Measurements from ENCODE around the gene PHLDB2.

Gene PHLDB2

GRCh38 chr3:112001526-112001925 is 142.5 kb downstream of the PHLDB2 start:
- no peak for DNase-seq

GRCh38 chr3:112002096-112002971 is 143.3 kb downstream of the PHLDB2 start:
- DNase-seq: no peak

GRCh38 chr3:112003321-112004080 is 144.4 kb downstream of the PHLDB2 start:
- no peak for DNase-seq

- no peak for DNase-seq
Measured at GRCh38 chr3:112004187-112004586, 145.1 kb downstream of the PHLDB2 start.

- DNase-seq: no peak
Measured at GRCh38 chr3:112004669-112005068, 145.6 kb downstream of the PHLDB2 start.

GRCh38 chr3:112005091-112005672 is 146.1 kb downstream of the PHLDB2 start:
- no peak for DNase-seq

GRCh38 chr3:112007633-112008032 is 148.6 kb downstream of the PHLDB2 start:
- no peak for DNase-seq

GRCh38 chr3:112009670-112010069 is 150.6 kb downstream of the PHLDB2 start:
- DNase-seq: no peak

GRCh38 chr3:112010636-112011035 is 151.6 kb downstream of the PHLDB2 start:
- DNase-seq: no peak

GRCh38 chr3:112011376-112011940 is 152.4 kb downstream of the PHLDB2 start:
- no peak for DNase-seq

GRCh38 chr3:112012205-112012992 is 153.3 kb downstream of the PHLDB2 start:
- no peak for DNase-seq

GRCh38 chr3:112013058-112013783 is 154.2 kb downstream of the PHLDB2 start:
- peak; percentile 30 for DNase-seq

GRCh38 chr3:112013784-112014143 is 154.7 kb downstream of the PHLDB2 start:
- no peak for DNase-seq

GRCh38 chr3:112017091-112017490 is 158.0 kb downstream of the PHLDB2 start:
- DNase-seq: no peak

GRCh38 chr3:112018712-112019111 is 159.6 kb downstream of the PHLDB2 start:
- no peak for DNase-seq

GRCh38 chr3:112019716-112020115 is 160.7 kb downstream of the PHLDB2 start:
- DNase-seq: no peak

- DNase-seq: no peak
Measured at GRCh38 chr3:112020674-112021085, 161.6 kb downstream of the PHLDB2 start.
